ENCODE data around the gene ABCA7.
"Not testable (repeated sequence)": the region's sequence is repeated elsewhere in the genome, so short reads cannot be mapped to it uniquely, and the experiment has no call there.

The ABCA7 gene

GRCh38 chr19:1105008-1105872, 65.3 kb downstream of the ABCA7 start:
- no peak for DNase-seq (ENCODE audit: low read depth)

- no peak for DNase-seq (ENCODE audit: low read depth)
Observed at GRCh38 chr19:1105873-1106840, 66.2 kb downstream of the ABCA7 start.

- no peak for DNase-seq (ENCODE audit: low read depth)
Observed at GRCh38 chr19:1106841-1107660, 67.1 kb downstream of the ABCA7 start.

- no peak for DNase-seq (ENCODE audit: low read depth)
Observed at GRCh38 chr19:1107661-1108261, 67.9 kb downstream of the ABCA7 start.

GRCh38 chr19:1108291-1109031, 68.6 kb downstream of the ABCA7 start:
- no peak for DNase-seq (ENCODE audit: low read depth)

- no peak for DNase-seq (ENCODE audit: low read depth)
Observed at GRCh38 chr19:1109032-1109551, 69.2 kb downstream of the ABCA7 start.

- DNase-seq (ENCODE audit: low read depth) = no peak
Observed at GRCh38 chr19:1109697-1110671, 70.1 kb downstream of the ABCA7 start.

- no peak for DNase-seq (ENCODE audit: low read depth)
Observed at GRCh38 chr19:1110809-1111640, 71.1 kb downstream of the ABCA7 start.

- DNase-seq (ENCODE audit: low read depth) = no peak
Observed at GRCh38 chr19:1111641-1112267, 71.8 kb downstream of the ABCA7 start.

GRCh38 chr19:1112268-1113029, 72.5 kb downstream of the ABCA7 start:
- no peak for DNase-seq (ENCODE audit: low read depth)

GRCh38 chr19:1113030-1113985, 73.4 kb downstream of the ABCA7 start:
- DNase-seq (ENCODE audit: low read depth) = no peak

- DNase-seq (ENCODE audit: low read depth) = no peak
Observed at GRCh38 chr19:1113986-1114483, 74.1 kb downstream of the ABCA7 start.

GRCh38 chr19:1114728-1115127, 74.8 kb downstream of the ABCA7 start:
- DNase-seq (ENCODE audit: low read depth) = not testable (repeated sequence)
